Loucy (cell line): ENCODE results near the gene MUC5AC.

ENCODE experiments used
- H2AFZ ChIP-seq: fragments of 200-600 bp; sonication (generic); 2 replicates; pipeline ENCODE4 v1.6.0; 2016; ENCODE audit warnings: antibody characterized with exemption, mild to moderate bottlenecking, low read length, moderate library complexity
- H3F3A ChIP-seq: fragments of 200-600 bp; 2 replicates; pipeline ENCODE4 v1.6.0; 2016; ENCODE audit warnings: antibody characterized with exemption, low read depth, mild to moderate bottlenecking
- H3K27me3 ChIP-seq: fragments of 200-600 bp; sonication (generic); 2 replicates; pipeline ENCODE4 v1.6.1; 2014; ENCODE audit warnings: low read length, mild to moderate bottlenecking; ENCODE audit not compliant: insufficient read depth, poor library complexity, severe bottlenecking
- H3K36me3 ChIP-seq: fragments of 200-600 bp; sonication (generic); 2 replicates; pipeline ENCODE4 v1.6.1; 2016; ENCODE audit warnings: low read length; ENCODE audit not compliant: insufficient read depth
- H3K4me1 ChIP-seq: fragments of 200-600 bp; sonication (generic); 2 replicates; pipeline ENCODE4 v1.5.1; 2014; ENCODE audit warnings: low read length, mild to moderate bottlenecking; ENCODE audit not compliant: insufficient read depth, poor library complexity, severe bottlenecking
- H3K4me2 ChIP-seq: fragments of 200-600 bp; sonication (generic); 2 replicates; pipeline ENCODE4 v1.6.0; 2014; ENCODE audit warnings: antibody characterized with exemption, low read length, low read depth, mild to moderate bottlenecking; ENCODE audit not compliant: poor library complexity, severe bottlenecking
- H3K4me3 ChIP-seq: fragments of 200-600 bp; sonication (generic); 2 replicates; pipeline ENCODE4 v1.5.1; 2014; ENCODE audit warnings: low read length, mild to moderate bottlenecking, mixed read lengths; ENCODE audit not compliant: poor library complexity, severe bottlenecking
- H3K79me2 ChIP-seq: fragments of 200-600 bp; sonication (generic); 2 replicates; pipeline ENCODE4 v1.6.1; 2014; ENCODE audit warnings: low read length; ENCODE audit not compliant: insufficient read depth
- H3K9ac ChIP-seq: fragments of 200-600 bp; sonication (generic); 2 replicates; pipeline ENCODE4 v1.6.0; 2014; ENCODE audit warnings: mild to moderate bottlenecking, low read depth, low read length, moderate library complexity; ENCODE audit not compliant: poor library complexity, severe bottlenecking
- H3K9me2 ChIP-seq: fragments of 200-600 bp; sonication (generic); replicated peaks from 2 replicates; pipeline ENCODE4 v1.6.1; 2016; ENCODE audit warnings: low read depth, low read length, mixed read lengths
- H3K9me3 ChIP-seq: fragments of 200-600 bp; sonication (generic); 2 replicates; pipeline ENCODE4 v1.6.1; 2014; ENCODE audit warnings: mild to moderate bottlenecking, antibody characterized with exemption, low read length, low read depth; ENCODE audit not compliant: insufficient read depth
- H4K20me1 ChIP-seq: fragments of 200-600 bp; sonication (generic); 2 replicates; pipeline ENCODE4 v1.6.0; 2014; ENCODE audit warnings: antibody characterized with exemption, low read length, mild to moderate bottlenecking; ENCODE audit not compliant: insufficient read depth, poor library complexity, severe bottlenecking
- CTCF ChIP-seq: fragments of 200-600 bp; sonication (generic); conservative IDR thresholded peaks from 2 replicates; pipeline ENCODE4 v1.5.1; 2014; ENCODE audit warnings: mild to moderate bottlenecking, antibody characterized with exemption, low read length
- EZH2phosphoT487 ChIP-seq: fragments of 200-600 bp; IDR thresholded peaks from 2 replicates; pipeline ENCODE4 v1.6.1; 2018; ENCODE audit warnings: antibody characterized with exemption, mild to moderate bottlenecking, moderate library complexity, borderline replicate concordance

Gene MUC5AC

DNA sequence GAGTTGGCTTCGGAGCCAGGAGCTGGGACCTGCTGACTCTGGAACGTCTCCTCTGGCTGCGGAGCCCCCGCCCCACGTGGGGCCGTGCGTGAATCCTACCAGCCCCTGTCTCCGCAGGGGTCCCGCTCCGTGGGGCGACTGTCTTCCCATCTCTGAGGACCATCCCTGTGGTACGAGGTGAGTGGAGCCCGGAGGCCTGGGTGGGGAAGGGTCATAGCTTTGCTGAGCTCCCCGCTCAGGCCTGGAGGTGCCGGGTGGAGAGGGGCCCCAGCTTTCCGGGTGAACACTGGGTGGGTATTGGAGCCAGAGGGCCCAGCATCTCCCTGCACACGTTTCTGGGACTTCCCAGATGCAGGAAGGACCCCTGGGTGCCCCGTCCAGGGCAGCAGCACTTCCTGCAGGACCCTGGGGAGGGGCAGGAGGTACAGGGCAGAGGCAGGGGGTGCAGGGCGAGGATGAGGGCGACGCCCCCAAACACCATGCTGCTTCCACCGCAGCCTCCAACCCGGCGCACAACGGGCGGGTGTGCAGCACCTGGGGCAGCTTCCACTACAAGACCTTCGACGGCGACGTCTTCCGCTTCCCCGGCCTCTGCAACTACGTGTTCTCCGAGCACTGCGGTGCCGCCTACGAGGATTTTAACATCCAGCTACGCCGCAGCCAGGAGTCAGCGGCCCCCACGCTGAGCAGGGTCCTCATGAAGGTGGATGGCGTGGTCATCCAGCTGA, 3.8 kb downstream of the MUC5AC start:
- no peaks in the 10 kb centered on the region for H3K79me2 ChIP-seq
- H3K9me3 ChIP-seq = peaks cover 22% of the 10 kb centered on the region; the same call in 1 of the 2 replicates
- H3K4me1 ChIP-seq = no peaks in the 10 kb centered on the region
- H3K4me2 ChIP-seq = no peak overlapping the region
- no peaks in the 10 kb centered on the region for H4K20me1 ChIP-seq
- H3K9ac ChIP-seq = no peak overlapping the region
- H3K9me2 ChIP-seq = no peaks in the 10 kb centered on the region
- no peak overlapping the region for H3K4me3 ChIP-seq
- H3F3A ChIP-seq = no peaks in the 10 kb centered on the region
- H2AFZ ChIP-seq = no peak overlapping the region
- no peaks in the 10 kb centered on the region for H3K36me3 ChIP-seq
- TF ChIP-seq CTCF (no peak), EZH2phosphoT487 (no peak)
- no peaks in the 10 kb centered on the region for H3K27me3 ChIP-seq

GRCh38 chr11:1162138-1162475, 4.4 kb downstream of the MUC5AC start:
- Histone ChIP-seq H3K27me3 (no peaks in the 10 kb centered on the region), H3K9me2 (no peaks in the 10 kb centered on the region), H3K79me2 (no peaks in the 10 kb centered on the region), H3F3A (no peaks in the 10 kb centered on the region), H3K4me2 (no peak overlapping the region), H3K4me1 (no peaks in the 10 kb centered on the region), H3K4me3 (no peak overlapping the region), H3K9me3 (peaks cover 17% of the 10 kb centered on the region; the same call in 1 of the 2 replicates), H4K20me1 (no peaks in the 10 kb centered on the region), H3K36me3 (no peaks in the 10 kb centered on the region), H3K9ac (no peak overlapping the region), H2AFZ (no peak overlapping the region)
- TF ChIP-seq CTCF = no peak
- TF ChIP-seq EZH2phosphoT487 = no peak

DNA sequence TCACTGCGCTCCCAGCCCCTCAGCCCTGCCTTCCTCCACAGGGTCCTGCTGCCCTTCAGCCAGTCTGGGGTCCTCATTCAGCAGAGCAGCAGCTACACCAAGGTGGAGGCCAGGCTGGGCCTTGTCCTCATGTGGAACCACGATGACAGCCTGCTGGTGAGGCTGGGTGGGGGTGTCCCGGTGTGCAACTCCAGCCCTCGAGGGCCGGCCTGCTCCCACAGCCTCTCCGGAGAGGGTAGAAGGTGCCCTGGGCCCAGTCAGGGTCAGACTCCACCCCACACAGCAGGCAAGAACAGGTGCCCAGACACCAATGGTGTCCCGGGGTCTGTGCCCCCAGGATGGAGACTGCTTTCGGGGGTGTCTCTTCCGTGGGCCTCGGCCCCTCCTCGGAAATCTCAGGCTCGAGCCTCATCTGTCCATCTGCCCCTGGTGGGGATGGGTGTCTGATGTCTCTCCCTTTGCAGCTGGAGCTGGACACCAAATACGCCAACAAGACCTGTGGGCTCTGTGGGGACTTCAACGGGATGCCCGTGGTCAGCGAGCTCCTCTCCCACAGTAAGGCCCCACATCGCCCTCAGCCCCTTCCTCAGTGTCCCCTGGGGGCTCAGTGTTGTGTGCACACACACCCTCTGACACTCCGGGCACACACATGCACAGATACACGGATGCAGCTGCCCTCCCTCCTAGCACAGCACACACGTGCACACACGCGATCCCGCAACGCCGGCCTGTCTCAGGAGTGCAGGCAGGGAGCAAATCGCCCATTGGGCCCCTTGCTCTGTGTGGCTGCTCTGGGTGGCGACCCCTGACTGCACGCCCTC, 4.9 kb downstream of the MUC5AC start:
- Histone ChIP-seq H3K4me1 (no peaks in the 10 kb centered on the region), H3K9me2 (no peaks in the 10 kb centered on the region), H2AFZ (no peak overlapping the region), H3K9me3 (peaks cover 12% of the 10 kb centered on the region; the same call in 1 of the 2 replicates), H3K4me2 (no peak overlapping the region), H3K27me3 (no peaks in the 10 kb centered on the region), H3F3A (no peaks in the 10 kb centered on the region), H3K79me2 (no peaks in the 10 kb centered on the region), H4K20me1 (no peaks in the 10 kb centered on the region), H3K4me3 (no peak overlapping the region), H3K9ac (no peak overlapping the region), H3K36me3 (no peaks in the 10 kb centered on the region)
- TF ChIP-seq EZH2phosphoT487 (no peak), CTCF (no peak)
